Natural killer cell treated with Interleukin-12 subunit alpha and Interleukin-12 subunit beta and Interleukin-15 and Interleukin-18, amount 100 ng/mL, for 72 hours (primary cell): ENCODE measurements around the gene MISP. TPM values are rescaled to one million over a fixed set of nuclear protein-coding genes. Genes with fewer than 3 reads are reported as not detected.

Source experiments
- ATAC-seq, 2 donors: fragments of 150-1000 bp; cut with Tn5 transposase in 1 of 2; sonication (Bioruptor Pico), chemical (Tn5 transposase) in 1 of 2; 2 replicates each; pipeline ENCODE4 v1.10.0; 2021
- DNase-seq: peaks from one replicate; pipeline ENCODE4 v3.0.0; 2022; ENCODE audit warnings: low spot score
- H3K27ac Mint-ChIP-seq, 2 donors: 1 replicate in 1 of 2; 2 replicates in 1 of 2; pipeline ENCODE4 v1.8.0; 2022; ENCODE audit warnings: mixed read lengths in 2 of 2, mild to moderate bottlenecking in 1 of 2, moderate library complexity in 1 of 2
- H3K27me3 Mint-ChIP-seq, 2 donors: 1 replicate in 1 of 2; 2 replicates in 1 of 2; pipeline ENCODE4 v1.8.0; 2022; ENCODE audit warnings: mixed read lengths in 2 of 2
- H3K36me3 Mint-ChIP-seq: one replicate; pipeline ENCODE4 v1.8.0; 2022; ENCODE audit warnings: mixed read lengths
- H3K4me1 Mint-ChIP-seq, 2 donors: 1 replicate in 1 of 2; 2 replicates in 1 of 2; pipeline ENCODE4 v1.8.0; 2022; ENCODE audit warnings: low read depth in 2 of 2, mixed read lengths in 2 of 2, mild to moderate bottlenecking in 1 of 2
- H3K4me3 Mint-ChIP-seq: one replicate; pipeline ENCODE4 v1.8.0; 2022; ENCODE audit warnings: mixed read lengths
- H3K9me3 Mint-ChIP-seq: 2 replicates; pipeline ENCODE4 v1.8.0; 2022; ENCODE audit warnings: mixed read lengths
- total RNA-seq, 2 donors: library from RNA; stranded (reverse); gene quantifications; one replicate each; pipeline ENCODE4 v1.2.3, GENCODE V29; 2022

Gene MISP
- total RNA-seq, 2 donors from 2014 or later, result not detected

GRCh38 chr19:763181-763580, 12.3 kb downstream of the MISP start:
- no peaks in the 10 kb centered on the region for H3K36me3 Mint-ChIP-seq
- H3K4me3 Mint-ChIP-seq, result no peak overlapping the region
- no peaks in the 10 kb centered on the region for H3K4me1 Mint-ChIP-seq
- peaks cover 0 to 4% of the 10 kb centered on the region in 2 donors for H3K27me3 Mint-ChIP-seq
- no peak for ATAC-seq
- peaks cover 3% of the 10 kb centered on the region for H3K9me3 Mint-ChIP-seq
- DNase-seq, result no peak
- H3K27ac Mint-ChIP-seq, result no peak overlapping the region

DNA sequence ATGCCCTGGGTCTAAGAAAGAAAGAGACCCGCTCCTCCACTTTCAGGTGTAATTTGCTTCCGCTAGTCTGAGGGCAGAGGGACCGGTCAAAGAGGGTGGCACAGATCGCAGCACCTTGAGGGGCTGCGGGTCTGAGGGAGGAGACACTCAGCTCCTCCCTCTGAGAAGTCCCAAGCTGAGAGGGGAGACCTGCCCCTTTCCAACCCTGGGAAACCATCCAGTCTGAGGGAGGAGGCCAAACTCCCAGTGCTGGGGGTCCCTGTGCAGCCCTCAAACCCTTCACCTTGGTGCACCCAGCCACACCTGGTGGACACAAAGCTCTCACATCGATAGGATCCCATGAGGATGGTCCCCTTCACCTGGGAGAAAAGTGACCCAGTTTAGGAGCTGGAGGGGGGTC, 13.0 kb downstream of the MISP start:
- ATAC-seq, result no peak
- no peak for DNase-seq
- Mint-ChIP-seq H3K4me1 (no peaks in the 10 kb centered on the region), H3K27ac (no peak overlapping the region), H3K27me3 (peaks cover 0 to 4% of the 10 kb centered on the region in 2 donors), H3K36me3 (no peaks in the 10 kb centered on the region), H3K9me3 (peaks cover 3% of the 10 kb centered on the region), H3K4me3 (no peak overlapping the region)

DNA sequence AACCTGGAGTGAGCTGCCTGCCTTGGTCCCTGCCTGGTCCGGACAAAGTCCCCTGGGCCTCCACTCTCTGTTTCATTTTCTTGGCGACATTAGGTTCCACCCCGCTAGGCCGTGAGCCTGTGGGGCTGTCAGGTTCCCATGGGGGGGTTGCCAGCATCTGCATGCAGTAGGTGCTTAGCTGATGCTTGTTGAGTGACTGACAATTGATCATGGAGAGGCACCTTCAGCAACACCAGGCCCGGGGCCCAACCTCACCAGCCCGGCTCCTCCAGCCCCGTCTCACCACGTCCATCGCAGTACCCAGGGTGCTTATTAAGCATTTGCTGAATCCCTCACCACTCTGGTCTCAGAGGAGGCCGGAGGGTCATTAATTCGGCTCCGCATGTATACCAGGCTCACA, 13.4 kb downstream of the MISP start:
- H3K4me1 Mint-ChIP-seq, result no peaks in the 10 kb centered on the region
- DNase-seq (no peak), ATAC-seq (no peak)
- no peaks in the 10 kb centered on the region for H3K36me3 Mint-ChIP-seq
- H3K4me3 Mint-ChIP-seq, result no peak overlapping the region
- H3K27ac Mint-ChIP-seq, result no peak overlapping the region
- peaks cover 0 to 4% of the 10 kb centered on the region in 2 donors for H3K27me3 Mint-ChIP-seq
- H3K9me3 Mint-ChIP-seq, result peaks cover 3% of the 10 kb centered on the region

GRCh38 chr19:765179-765738, 14.3 kb downstream of the MISP start:
- no peak overlapping the region for H3K27ac Mint-ChIP-seq
- ATAC-seq, result no peak
- no peaks in the 10 kb centered on the region for H3K27me3 Mint-ChIP-seq
- no peak for DNase-seq
- no peak overlapping the region for H3K4me3 Mint-ChIP-seq
- peaks cover 0 to 1% of the 10 kb centered on the region in 2 donors for H3K4me1 Mint-ChIP-seq
- H3K36me3 Mint-ChIP-seq, result no peaks in the 10 kb centered on the region
- H3K9me3 Mint-ChIP-seq, result no peaks in the 10 kb centered on the region

DNA sequence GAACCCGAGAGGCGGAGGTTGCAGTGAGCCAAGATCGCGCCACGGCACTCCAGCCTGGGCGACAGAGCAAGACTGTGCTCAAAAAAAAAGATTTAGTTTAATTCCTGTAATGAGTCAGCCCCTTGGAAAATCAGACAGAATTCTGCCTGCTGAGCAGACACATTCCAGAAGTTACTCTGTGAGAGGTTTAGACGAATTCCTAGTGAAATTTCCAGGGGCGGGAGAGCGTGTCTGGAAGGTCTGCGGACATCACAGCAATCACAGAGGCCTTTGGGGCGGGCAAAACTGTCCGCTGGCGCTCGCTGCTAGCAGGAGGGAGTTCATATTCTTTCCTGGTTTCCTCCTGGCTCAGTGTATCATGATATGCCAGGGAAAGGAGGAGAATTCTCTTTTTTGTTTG, 17.5 kb downstream of the MISP start:
- H3K4me1 Mint-ChIP-seq, result peaks cover 0 to 3% of the 10 kb centered on the region in 2 donors
- no peaks in the 10 kb centered on the region for H3K36me3 Mint-ChIP-seq
- H3K9me3 Mint-ChIP-seq, result no peaks in the 10 kb centered on the region
- peaks cover 0 to 3% of the 10 kb centered on the region in 2 donors for H3K27me3 Mint-ChIP-seq
- no peak for DNase-seq
- no peak overlapping the region for H3K4me3 Mint-ChIP-seq
- ATAC-seq, result no peak
- H3K27ac Mint-ChIP-seq, result no peak overlapping the region

DNA sequence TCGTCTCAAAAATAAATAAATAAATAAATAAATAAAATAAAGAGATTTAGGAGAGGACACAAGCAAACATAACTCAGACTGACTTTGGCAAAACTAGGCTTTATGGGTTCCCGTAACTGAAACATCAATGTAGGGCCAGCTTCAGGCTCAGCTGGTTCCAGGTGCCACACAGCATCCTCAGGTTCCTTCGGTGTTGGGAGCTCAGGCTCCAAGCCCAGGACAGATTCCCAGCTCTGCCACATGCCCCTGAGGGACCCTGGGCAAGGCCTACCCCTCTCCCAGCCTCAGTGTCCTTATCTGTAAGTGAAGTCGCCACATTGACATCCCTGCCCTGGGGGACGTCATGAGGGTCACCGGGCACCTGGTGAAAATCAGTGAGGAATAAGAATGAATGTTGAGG, 18.7 kb downstream of the MISP start:
- H3K4me3 Mint-ChIP-seq, result no peak overlapping the region
- H3K9me3 Mint-ChIP-seq, result no peaks in the 10 kb centered on the region
- no peak overlapping the region for H3K27ac Mint-ChIP-seq
- H3K4me1 Mint-ChIP-seq, result peaks cover 0 to 3% of the 10 kb centered on the region in 2 donors
- no peaks in the 10 kb centered on the region for H3K36me3 Mint-ChIP-seq
- ATAC-seq (no peak), DNase-seq (no peak)
- peaks cover 0 to 3% of the 10 kb centered on the region in 2 donors for H3K27me3 Mint-ChIP-seq

- Mint-ChIP-seq H3K9me3 (no peaks in the 10 kb centered on the region), H3K4me1 (peaks cover 0 to 3% of the 10 kb centered on the region in 2 donors), H3K27ac (no peak overlapping the region), H3K27me3 (peaks cover 0 to 3% of the 10 kb centered on the region in 2 donors), H3K4me3 (no peak overlapping the region), H3K36me3 (no peaks in the 10 kb centered on the region)
- DNase-seq (no peak), ATAC-seq (peak in 1 of 2 donors; percentile 63)
These were observed 20.4 kb downstream of the MISP start for GRCh38 chr19:771332-771785.

DNA sequence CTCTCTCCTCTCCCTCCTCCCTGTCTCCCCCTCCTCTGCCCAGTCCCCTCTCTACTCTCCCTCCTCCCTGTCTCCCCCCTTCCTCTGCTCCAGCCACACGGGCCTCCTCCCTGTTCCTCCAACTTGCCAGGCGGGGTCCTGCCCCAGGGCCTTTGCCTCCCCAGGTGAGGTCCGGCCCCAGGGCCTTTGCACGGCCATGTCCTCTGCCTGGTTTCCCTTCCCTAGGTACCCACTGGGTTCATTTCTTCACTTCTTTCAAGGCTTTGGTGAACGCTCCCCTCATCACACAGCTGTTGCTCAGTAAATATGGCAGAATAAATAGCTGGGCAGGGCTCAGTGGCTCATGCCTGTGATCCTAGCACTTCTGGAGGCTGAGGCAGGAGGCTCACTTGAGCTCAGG, 21.2 kb downstream of the MISP start:
- Mint-ChIP-seq H3K27ac (no peak overlapping the region), H3K27me3 (peaks cover 0 to 3% of the 10 kb centered on the region in 2 donors), H3K36me3 (no peaks in the 10 kb centered on the region), H3K4me1 (peaks cover 0 to 3% of the 10 kb centered on the region in 2 donors), H3K9me3 (no peaks in the 10 kb centered on the region), H3K4me3 (no peak overlapping the region)
- ATAC-seq, result no peak
- DNase-seq, result no peak

- peak; percentile 33 to 45 for ATAC-seq
- Mint-ChIP-seq H3K36me3 (no peaks in the 10 kb centered on the region), H3K27ac (no peak overlapping the region), H3K9me3 (no peaks in the 10 kb centered on the region), H3K4me1 (peaks cover 0 to 3% of the 10 kb centered on the region in 2 donors), H3K27me3 (peaks cover 0 to 3% of the 10 kb centered on the region in 2 donors), H3K4me3 (no peak overlapping the region)
- no peak for DNase-seq
These were observed 22.0 kb downstream of the MISP start for GRCh38 chr19:772730-773436.

DNA sequence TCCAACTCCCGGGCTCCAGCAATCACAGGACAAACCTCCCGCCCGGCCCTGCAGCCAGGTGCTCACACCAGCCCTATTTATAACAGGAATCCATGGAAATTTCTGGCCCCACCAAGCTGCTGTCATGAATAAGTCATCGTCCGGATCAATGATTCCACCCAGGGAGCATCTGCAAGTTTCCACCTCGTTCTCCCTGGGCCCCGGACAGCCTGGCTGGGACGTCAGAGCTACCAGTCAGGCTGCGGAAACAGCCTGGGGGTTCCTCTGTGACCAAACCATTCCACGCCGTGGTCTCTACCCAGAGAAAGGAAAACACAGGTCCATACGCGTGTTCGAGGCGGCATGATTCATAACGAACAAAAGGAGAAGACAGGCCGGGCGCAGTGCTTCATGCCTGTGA, 25.6 kb downstream of the MISP start:
- DNase-seq (no peak), ATAC-seq (no peak)
- no peaks in the 10 kb centered on the region for H3K9me3 Mint-ChIP-seq
- no peak overlapping the region for H3K4me3 Mint-ChIP-seq
- H3K4me1 Mint-ChIP-seq, result no peaks in the 10 kb centered on the region
- H3K27ac Mint-ChIP-seq, result no peak overlapping the region
- no peaks in the 10 kb centered on the region for H3K36me3 Mint-ChIP-seq
- peaks cover 0 to 3% of the 10 kb centered on the region in 2 donors for H3K27me3 Mint-ChIP-seq

DNA sequence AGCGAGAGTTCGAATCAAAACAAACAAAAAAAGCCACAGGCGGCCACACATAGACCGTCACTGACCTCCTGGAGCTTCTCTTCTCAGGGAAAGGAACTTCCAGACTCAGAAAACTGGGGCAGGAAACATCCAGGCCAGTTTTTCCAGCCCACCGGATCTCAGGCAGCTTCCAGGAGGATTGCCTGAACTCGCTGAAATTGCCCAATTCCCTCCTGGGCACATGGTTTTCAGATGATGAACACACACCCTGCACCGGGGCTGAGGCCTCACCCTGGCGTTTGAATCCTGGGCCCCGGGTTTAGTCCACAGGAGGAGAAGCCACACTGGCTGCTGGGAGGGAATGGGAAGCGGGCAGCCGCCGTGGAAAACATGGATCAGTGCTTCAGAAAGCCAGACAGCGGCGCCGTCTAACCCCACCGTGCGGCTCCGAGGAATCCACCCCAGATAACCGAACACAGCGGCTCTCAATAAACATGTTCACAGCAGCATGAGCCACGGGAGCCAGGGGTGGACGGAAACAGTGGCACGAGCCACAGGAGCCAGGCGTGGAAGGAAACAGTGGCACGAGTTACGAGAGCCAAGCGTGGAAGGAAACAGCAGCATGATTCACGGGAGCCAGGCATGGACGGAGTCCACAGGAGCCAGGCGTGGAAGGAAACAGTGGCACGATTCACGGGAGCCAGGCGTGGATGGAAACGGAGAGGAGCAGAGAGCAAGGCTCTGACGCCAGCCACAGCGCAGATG, 28.2 kb downstream of the MISP start:
- Mint-ChIP-seq H3K4me1 (no peaks in the 10 kb centered on the region), H3K4me3 (no peak overlapping the region), H3K27me3 (no peaks in the 10 kb centered on the region), H3K27ac (no peak overlapping the region), H3K36me3 (no peaks in the 10 kb centered on the region), H3K9me3 (no peaks in the 10 kb centered on the region)
- DNase-seq (no peak), ATAC-seq (no peak)

- Mint-ChIP-seq H3K9me3 (no peaks in the 10 kb centered on the region), H3K27ac (no peak overlapping the region), H3K27me3 (no peaks in the 10 kb centered on the region), H3K4me3 (no peak overlapping the region), H3K36me3 (no peaks in the 10 kb centered on the region), H3K4me1 (no peaks in the 10 kb centered on the region)
- no peak for DNase-seq
- no peak for ATAC-seq
These were observed 30.0 kb downstream of the MISP start for GRCh38 chr19:780935-781334.

DNA sequence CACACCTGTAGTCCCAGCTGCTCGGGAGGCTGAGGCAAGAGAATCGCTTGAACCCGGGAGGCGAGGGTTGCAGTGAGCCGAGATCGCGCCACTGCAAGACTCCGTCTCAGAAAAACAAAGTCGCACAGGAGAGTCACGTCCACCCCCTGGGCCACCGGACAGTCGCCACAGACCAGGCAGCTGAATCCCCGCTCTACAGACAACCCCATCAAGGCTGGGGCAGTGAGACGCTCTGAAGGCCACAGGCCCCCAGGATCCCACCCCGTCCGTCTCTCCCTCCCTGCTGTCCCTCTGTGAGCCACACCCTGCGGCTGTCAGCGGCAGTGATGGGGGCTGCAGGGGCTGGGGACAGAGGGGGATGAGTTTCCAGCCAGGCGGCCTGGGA, 30.9 kb downstream of the MISP start:
- Mint-ChIP-seq H3K36me3 (no peaks in the 10 kb centered on the region), H3K4me1 (no peaks in the 10 kb centered on the region), H3K9me3 (no peaks in the 10 kb centered on the region), H3K27ac (no peak overlapping the region), H3K4me3 (no peak overlapping the region), H3K27me3 (no peaks in the 10 kb centered on the region)
- ATAC-seq (peak in 1 of 2 donors; percentile 33), DNase-seq (no peak)

- no peak overlapping the region for H3K27ac Mint-ChIP-seq
- DNase-seq, result no peak
- ATAC-seq, result peak in 1 of 2 donors; percentile 31
- no peaks in the 10 kb centered on the region for H3K36me3 Mint-ChIP-seq
- H3K4me1 Mint-ChIP-seq, result no peaks in the 10 kb centered on the region
- no peak overlapping the region for H3K4me3 Mint-ChIP-seq
- H3K9me3 Mint-ChIP-seq, result no peaks in the 10 kb centered on the region
- H3K27me3 Mint-ChIP-seq, result no peaks in the 10 kb centered on the region
These were observed 31.4 kb downstream of the MISP start for GRCh38 chr19:782185-782877.
